ENCODE measurements around the gene ITPRID1.

DNA sequence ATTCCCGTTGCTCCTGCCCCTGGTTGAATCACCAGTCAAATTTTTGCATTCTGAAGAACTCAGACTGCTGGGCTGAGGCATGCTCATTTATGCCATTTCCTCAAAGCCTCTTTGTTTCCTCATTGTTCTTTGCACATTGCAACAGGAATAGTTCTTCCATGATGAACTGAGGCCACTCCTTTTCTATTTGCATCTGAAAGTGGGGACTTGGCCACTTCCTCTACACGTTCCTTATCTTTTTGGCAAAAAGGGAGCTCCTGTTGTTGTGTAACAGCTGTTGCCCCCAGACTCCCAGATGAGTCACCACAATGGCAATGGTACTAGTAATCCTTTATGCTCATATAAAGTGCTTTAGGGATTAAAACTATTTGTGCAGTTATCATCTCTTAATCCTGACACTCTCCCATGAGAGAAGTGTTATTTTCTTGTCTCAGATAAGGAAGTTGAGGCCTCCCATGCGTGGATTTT is 20.1 kb upstream of the ITPRID1 start:
- TF ChIP-seq, protein P1, sequence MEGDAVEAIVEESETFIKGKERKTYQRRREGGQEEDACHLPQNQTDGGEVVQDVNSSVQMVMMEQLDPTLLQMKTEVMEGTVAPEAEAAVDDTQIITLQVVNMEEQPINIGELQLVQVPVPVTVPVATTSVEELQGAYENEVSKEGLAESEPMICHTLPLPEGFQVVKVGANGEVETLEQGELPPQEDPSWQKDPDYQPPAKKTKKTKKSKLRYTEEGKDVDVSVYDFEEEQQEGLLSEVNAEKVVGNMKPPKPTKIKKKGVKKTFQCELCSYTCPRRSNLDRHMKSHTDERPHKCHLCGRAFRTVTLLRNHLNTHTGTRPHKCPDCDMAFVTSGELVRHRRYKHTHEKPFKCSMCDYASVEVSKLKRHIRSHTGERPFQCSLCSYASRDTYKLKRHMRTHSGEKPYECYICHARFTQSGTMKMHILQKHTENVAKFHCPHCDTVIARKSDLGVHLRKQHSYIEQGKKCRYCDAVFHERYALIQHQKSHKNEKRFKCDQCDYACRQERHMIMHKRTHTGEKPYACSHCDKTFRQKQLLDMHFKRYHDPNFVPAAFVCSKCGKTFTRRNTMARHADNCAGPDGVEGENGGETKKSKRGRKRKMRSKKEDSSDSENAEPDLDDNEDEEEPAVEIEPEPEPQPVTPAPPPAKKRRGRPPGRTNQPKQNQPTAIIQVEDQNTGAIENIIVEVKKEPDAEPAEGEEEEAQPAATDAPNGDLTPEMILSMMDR (IDR thresholded peaks at IDR 0.05; ENCODE audit: low read depth, low read length): no peak
- TF ChIP-seq EZH2phosphoT487 (IDR thresholded peaks at IDR 0.05; ENCODE audit: low read depth): no peak

All from OCI-LY3 (cell line).